ENCODE measurements around the gene CHSY3.

Gene CHSY3

DNA sequence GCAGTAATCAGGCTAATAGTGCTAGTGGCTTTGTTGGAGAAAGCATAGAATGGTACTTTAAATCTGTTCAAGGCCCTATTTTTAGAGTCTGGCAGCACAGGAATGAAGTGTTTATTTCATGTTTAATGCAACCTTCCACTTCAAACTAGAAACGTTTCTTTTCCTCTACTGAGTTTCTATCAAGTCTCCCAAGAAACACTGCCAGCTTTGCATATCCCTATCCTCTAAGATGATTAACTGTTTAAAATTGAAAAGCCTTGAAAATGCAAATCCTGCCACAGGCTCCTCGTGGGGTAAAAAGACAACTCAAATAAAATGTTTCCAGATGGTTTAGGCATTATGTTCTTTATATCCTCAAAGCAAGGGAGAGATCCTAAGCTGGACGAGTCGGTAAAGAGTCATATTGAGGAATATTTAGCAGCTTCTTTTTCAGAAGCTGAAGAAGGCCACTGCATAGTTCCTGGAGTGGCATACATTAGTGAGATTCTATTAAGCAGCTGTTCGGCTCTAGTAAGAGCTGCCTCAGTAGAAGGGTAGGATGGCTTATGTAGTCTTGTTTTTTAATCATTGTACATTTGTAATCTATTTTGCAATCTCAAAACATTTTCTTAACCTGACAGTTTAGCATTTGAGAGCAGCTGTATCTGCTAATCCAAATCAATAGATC is 251.2 kb downstream of the CHSY3 start:
- in situ Hi-C loops (cut with HindIII; ENCODE audit: low sequenced_read_pairs): no loop called here
- H3K4me3 ChIP-seq (ENCODE audit: low read depth, low read length): no peak overlapping the region
- TF ChIP-seq, protein P1, sequence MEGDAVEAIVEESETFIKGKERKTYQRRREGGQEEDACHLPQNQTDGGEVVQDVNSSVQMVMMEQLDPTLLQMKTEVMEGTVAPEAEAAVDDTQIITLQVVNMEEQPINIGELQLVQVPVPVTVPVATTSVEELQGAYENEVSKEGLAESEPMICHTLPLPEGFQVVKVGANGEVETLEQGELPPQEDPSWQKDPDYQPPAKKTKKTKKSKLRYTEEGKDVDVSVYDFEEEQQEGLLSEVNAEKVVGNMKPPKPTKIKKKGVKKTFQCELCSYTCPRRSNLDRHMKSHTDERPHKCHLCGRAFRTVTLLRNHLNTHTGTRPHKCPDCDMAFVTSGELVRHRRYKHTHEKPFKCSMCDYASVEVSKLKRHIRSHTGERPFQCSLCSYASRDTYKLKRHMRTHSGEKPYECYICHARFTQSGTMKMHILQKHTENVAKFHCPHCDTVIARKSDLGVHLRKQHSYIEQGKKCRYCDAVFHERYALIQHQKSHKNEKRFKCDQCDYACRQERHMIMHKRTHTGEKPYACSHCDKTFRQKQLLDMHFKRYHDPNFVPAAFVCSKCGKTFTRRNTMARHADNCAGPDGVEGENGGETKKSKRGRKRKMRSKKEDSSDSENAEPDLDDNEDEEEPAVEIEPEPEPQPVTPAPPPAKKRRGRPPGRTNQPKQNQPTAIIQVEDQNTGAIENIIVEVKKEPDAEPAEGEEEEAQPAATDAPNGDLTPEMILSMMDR (IDR thresholded peaks at IDR 0.05; ENCODE audit: low read depth, low read length): no peak
- no peak for DNase-seq (ENCODE audit: low read depth, low spot score)

DNA sequence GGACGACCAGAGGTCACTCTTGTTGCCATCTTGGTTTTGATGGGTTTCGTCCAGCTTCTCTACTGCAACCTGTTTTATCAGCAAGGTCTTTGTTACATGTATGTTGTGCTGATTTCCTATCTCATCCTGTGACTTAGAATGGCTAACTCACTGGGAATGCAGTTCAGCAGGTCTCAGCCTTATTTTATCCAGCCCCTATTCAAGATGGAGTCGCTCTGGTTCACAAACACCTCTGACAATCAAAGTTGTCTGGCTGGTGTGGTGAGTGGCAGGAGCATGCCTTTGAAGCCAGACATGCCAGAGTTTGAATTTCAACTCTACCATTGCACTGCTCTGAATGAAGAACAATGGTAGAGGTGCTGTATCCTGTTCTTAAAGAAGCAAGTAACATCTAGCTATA is 253.8 kb downstream of the CHSY3 start:
- TF ChIP-seq, protein P1 (IDR thresholded peaks at IDR 0.05; ENCODE audit: low read depth, low read length): no peak
- in situ Hi-C loops (cut with HindIII; ENCODE audit: low sequenced_read_pairs): no loop called here
- DNase-seq (ENCODE audit: low read depth, low spot score): no peak
- no peak overlapping the region for H3K4me3 ChIP-seq (ENCODE audit: low read depth, low read length)

DNA sequence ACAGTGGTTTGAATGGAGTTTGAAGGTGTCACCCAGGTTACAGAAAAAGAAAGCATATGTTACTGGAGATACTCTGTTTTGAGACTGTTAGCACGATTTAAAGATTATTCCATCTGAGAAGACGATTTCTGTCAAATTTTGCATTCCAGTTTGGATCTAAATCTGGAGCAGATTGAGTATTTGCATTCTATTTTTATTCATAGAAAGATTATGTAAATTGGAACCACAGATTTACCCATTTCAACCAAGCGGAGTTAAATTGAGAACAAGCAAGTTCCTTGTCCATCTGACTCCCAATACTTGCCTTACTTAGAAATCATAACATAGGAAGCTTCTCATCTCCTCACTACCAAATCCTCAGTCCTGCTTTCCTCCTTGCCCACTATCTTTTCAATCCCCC is 255.7 kb downstream of the CHSY3 start:
- H3K4me3 ChIP-seq (ENCODE audit: low read depth, low read length): no peak overlapping the region
- TF ChIP-seq, protein P1 (IDR thresholded peaks at IDR 0.05; ENCODE audit: low read depth, low read length): no peak
- in situ Hi-C loops (cut with HindIII; ENCODE audit: low sequenced_read_pairs): no loop called here
- no peak for DNase-seq (ENCODE audit: low read depth, low spot score)

DNA sequence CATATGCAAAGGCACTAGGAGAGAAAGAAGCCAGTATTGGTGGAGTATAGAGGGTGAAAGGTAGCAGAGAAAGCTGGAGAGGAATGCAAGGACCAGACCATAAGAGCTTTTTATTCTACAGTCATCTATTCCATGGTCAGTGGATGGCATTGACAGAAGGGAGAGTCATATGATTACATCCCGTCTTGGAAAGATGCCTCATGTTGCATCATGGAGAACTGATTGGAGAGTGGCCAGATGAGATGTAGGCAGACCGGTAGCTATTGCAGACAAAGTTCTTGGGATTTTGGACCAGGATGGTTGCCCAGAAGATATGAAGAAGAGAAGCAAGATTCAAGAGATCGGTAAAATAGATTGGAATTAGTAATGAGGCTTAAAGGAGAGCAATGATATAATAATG is 260.7 kb downstream of the CHSY3 start:
- TF ChIP-seq, protein P1 (IDR thresholded peaks at IDR 0.05; ENCODE audit: low read depth, low read length): no peak
- no peak overlapping the region for H3K4me3 ChIP-seq (ENCODE audit: low read depth, low read length)
- in situ Hi-C loops (cut with HindIII; ENCODE audit: low sequenced_read_pairs): no loop called here
- peak; percentile 27 for DNase-seq (ENCODE audit: low read depth, low spot score)

DNA sequence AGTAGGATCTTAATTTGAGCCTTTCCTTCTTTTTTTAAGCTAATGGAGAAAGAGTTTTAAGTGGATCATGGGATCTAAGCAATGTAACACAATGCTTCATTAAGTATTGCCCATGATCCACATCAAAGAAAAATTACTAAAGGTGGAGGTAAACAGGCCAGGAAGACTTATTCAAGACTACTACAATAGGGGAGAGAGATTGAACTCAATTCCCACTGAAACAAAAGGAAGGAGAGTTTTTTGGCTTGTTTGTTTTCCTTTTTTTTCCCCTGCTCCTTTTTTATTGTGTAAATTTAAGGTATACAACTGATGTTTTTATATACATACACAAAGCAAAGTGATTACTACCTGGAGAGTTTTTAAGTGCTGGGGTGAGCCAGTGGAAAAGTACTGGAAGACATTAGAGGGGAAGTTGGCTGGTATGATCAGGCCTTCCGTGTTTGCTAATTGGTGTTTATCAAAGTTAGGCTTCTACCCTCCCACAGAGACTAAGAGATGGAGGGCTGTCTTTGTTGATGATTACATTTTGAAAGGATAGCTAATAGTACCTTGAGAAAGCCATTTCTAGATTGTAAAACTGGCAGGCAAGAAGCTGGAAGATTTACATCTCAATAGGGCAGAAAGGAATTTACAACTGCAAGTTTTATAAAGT is 262.7 kb downstream of the CHSY3 start:
- TF ChIP-seq, protein P1 (IDR thresholded peaks at IDR 0.05; ENCODE audit: low read depth, low read length): no peak
- no peak for DNase-seq (ENCODE audit: low read depth, low spot score)
- H3K4me3 ChIP-seq (ENCODE audit: low read depth, low read length): no peak overlapping the region
- in situ Hi-C loops (cut with HindIII; ENCODE audit: low sequenced_read_pairs): no loop called here

DNA sequence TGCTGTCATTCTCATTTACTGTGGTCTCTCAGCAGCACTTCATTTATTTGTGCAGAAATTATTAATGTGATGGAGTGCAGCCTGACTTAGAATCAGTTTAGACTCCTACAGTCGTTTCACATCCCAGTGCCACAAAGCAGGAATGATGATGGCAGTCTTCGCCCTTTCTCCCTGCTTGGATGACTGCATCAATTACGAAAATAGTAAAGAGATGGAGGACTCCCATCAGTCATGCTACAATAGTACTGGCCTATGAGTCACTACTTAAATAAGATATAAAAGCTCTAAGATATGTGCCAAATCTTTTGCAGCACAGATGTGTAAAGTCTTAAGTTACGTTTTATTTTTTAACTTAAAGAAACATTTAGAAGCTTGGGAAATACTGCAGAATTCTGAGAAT is 263.9 kb downstream of the CHSY3 start:
- peak; percentile 74 for DNase-seq (ENCODE audit: low read depth, low spot score)
- in situ Hi-C loops (cut with HindIII; ENCODE audit: low sequenced_read_pairs): no loop called here
- TF ChIP-seq, protein P1 (IDR thresholded peaks at IDR 0.05; ENCODE audit: low read depth, low read length): no peak
- no peak overlapping the region for H3K4me3 ChIP-seq (ENCODE audit: low read depth, low read length)
